HG03066 (cell line): ENCODE results near the gene EHMT1.
"Not testable (repeated sequence)": the region's sequence is repeated elsewhere in the genome, so short reads cannot be mapped to it uniquely, and the experiment has no call there.

Source experiments
- ATAC-seq: cut with Tn5 transposase; IDR thresholded peaks from one replicate; pipeline ENCODE4 v1.9.1; 2021; ENCODE audit warnings: low read depth; ENCODE audit not compliant: unreplicated experiment

The EHMT1 gene

DNA sequence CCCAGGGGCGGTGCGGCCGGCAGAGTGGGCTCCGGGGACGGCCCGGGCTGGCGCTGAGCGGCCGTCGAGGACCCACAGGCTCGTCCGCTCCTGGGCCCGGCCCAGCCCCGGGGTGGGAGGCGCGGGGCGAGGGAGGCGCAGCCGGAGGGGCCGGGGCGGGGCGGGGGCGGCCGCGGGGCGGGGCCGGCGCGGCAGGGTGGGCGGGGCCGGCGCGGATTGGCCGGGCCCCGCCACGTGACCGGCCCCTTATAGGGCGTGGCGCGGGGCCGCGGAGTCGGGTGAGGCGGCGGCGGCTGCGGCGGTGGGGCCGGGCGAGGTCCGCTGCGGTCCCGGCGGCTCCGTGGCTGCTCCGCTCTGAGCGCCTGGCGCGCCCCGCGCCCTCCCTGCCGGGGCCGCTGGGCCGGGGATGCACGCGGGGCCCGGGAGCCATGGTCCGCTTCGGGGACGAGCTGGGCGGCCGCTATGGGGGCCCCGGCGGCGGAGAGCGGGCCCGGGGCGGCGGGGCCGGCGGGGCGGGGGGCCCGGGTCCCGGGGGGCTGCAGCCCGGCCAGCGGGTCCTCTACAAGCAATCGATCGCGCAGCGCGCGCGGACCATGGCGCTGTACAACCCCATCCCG, 258.8 kb downstream of the EHMT1 start, which contains the start of gene CACNA1B:
TSS of gene CACNA1B (plus strand) at position 277 of the 617 bp plus-strand sequence. CDS start at position 429, 152 bp downstream.
- not testable (repeated sequence) for ATAC-seq

GRCh38 chr9:137878146-137878941, 259.5 kb downstream of the EHMT1 start:
- ATAC-seq, result no peak

GRCh38 chr9:137879052-137879451, 260.2 kb downstream of the EHMT1 start:
- ATAC-seq, result no peak

GRCh38 chr9:137879566-137880150, 260.9 kb downstream of the EHMT1 start:
- no peak for ATAC-seq

DNA sequence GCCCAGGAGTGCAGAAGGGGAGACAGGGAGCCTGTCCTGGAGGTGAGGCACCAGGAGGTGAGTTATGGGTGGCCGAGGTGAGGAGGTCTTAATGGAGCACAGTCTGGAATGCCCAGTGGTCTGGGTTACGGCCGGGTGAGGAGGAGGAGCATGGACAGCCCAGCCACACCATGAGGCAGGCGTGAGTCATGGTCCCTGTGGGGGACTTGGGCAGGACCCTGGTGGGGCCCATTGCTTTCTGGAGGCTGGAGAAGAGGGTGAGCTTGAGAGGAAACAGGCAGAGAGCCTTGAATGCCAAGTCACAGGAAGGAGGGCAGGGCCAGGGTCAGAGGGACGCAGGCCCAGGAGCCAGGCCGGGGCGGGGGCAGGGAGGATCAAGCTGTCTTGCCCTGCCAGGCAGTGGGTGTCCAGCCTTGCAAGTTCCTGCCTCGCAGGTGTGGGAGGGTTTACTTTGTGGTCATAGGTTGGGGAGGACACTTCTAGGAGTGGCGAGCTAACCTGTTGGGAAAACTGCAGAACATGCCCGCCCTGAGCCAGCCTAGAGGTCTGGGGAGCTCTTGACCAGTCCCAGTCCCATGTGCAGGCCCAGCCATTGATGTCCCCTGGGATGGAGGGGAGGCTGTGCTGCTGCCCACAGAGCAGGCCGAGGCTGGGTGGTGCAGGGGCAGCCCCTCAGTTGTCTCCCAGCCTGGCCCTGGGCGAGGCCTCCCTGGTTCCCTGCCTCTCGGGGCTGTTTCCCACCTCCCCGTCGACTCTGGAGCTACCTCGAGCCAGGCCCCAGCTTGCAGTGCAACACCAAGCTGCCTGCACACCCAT, 261.6 kb downstream of the EHMT1 start:
- ATAC-seq, result no peak

DNA sequence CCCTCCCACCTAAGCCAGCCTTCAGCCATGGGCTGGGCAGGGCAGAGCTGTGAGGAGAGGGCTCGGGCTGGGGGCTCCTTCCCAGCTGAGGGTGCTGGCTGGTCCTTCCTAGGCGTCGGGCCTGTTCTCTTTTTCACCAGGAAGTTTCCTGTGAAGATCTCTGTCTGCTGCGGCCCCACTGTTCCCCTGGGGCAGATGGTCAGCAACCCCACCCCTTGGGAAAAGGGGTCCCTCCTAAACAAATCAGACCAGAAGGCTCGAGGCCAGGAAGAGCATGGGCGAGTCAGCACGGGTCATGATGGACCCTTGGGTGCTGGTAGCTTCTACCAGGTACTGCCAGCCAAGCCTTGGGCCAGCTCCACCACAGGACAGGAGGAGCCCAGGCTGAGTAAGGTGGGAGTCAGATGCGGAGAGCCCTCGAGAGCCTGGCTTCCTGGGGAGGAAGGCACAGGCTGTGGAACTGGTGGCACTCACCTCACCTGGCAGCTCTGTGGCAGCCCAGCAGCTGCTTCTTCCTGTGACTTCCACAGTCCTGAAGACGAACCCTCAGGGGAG, 262.2 kb downstream of the EHMT1 start:
- ATAC-seq, result no peak

DNA sequence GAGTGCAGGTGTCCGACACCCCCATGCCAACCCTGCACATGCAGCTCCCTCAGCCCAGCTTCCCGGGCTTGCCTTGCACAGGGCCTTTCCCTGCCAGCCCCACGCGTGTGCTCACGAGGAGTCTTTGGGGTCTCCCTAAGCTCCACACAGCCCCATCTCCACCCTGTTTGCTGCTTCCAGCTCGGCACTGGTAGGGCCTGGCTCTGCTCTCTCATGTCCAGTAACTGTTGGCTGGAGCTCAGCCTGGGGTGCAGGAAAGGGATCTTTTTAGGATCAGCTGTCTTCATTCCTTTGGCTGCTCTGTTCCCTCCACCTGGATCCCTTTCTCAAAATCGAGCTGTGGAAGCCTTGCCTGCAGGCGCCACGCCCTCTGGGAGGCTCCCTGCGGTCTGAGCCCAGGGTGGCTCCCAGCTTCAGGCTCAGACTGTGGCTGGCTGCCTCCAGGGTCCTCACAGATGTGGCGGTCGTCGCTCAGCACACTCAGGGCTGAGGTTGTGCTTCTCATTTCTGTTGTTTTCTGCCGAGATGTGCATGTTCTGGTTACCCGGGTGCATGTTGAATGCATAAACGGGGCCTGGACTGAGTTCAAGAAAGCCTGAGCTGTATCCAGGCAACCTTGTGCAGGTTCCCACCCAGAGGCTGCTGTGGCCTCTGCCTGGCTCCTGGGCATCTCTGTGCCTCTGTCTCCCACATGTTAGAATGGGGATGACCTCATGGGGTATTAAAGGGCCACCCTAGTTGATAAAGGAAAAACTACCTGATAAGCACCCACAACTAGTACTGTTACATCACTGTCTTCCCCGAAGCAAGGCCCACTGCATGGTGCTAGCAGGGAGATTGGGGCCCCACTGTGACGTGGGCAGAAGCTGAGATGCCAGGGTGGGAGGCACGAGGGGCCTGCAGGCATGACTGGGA, 263.0 kb downstream of the EHMT1 start:
- ATAC-seq, result no peak

- ATAC-seq, result no peak
These were observed 263.7 kb downstream of the EHMT1 start for GRCh38 chr9:137882506-137882821.

DNA sequence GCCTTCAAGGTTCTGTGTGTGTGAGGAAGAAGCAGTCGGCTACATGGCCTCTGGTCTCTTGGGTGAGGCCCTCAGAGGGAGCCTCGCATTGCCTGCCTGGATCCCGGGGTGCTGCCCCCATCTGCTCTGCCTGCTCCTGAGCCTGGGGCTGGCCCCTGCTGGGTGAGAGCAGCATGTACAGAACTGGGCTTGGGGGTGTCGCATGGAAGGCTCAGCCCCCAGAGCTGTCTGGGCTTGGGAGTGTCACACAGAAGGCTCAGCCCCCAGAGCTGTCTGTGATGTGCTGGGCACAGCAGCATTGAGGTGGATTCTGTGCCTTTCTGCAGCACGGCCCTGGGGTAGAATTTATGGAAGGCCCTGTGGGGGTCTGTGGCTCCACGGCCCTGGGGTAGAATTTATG, 265.2 kb downstream of the EHMT1 start:
- not testable (repeated sequence) for ATAC-seq

- ATAC-seq, result not testable (repeated sequence)
These were observed 265.7 kb downstream of the EHMT1 start for GRCh38 chr9:137884547-137884946.

DNA sequence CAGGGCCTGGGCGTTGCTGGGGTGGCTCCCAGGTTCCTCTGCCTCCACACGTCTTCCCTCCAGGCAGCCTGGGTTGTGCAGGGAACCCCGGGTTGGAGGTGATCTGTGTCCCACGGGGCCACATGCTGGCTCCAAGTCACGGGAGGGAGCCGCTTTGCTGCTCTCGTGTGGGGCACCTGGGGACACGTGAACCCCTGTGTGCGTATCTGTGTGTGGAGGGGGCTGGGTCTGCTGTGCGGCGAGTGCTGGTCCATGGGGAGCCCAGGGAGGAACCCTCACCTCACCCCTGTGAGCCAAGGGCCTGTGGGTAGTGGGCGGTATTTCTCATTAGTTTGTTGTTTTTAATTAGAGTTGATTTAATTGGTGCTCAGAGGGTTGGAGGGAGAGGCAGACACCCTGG, 266.3 kb downstream of the EHMT1 start:
- not testable (repeated sequence) for ATAC-seq
